ENCODE data around the gene TRIM24. TPM values are rescaled to one million over a fixed set of nuclear protein-coding genes. Genes with fewer than 3 reads are reported as not detected.

Gene TRIM24
- total RNA-seq, 6 donors from 2014 or later = 11.5 to 30.6 (median 23.7) TPM

DNA sequence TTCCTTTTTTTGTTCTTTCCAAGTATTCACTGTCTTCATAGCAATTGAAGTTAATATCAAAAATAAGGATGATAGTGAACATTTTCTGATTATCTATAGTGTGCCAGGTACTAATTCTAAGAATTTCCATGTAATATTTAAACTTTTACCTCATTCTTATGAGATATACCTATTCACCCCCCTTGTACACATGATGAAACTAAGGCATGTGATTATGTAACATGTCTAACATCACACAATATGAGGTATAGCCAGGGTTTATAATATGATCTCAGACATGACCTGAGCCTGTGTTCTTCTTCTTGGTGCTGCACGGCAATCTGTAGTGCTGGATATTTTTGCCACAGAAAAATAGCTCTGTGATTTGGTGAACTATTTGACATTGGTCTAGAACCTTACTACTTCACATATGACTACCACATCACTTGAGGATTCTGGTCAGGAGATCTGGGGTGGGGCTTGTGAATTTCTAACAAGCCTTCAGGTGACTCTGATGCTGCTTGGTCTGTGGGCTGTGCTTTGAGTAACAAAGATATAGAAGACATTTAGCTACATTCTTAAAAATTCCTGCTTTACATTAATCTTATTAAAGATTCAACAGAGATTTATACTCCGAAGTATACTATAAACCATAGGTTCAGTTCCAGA, 79.1 kb downstream of the TRIM24 start:
- Histone ChIP-seq H3K4me1 (peaks cover 0 to 4% (median 2%) of the 10 kb centered on the region in 4 donors), H3K9me3 (no peaks in the 10 kb centered on the region), H3K36me3 (peaks cover 0 to 27% (median 17%) of the 10 kb centered on the region in 4 donors), H3K4me3 (no peak overlapping the region), H3K27ac (no peak overlapping the region), H3K27me3 (no peaks in the 10 kb centered on the region)
- DNase-seq (no peak), ATAC-seq (ENCODE audit: low FRiP score in 2 of 2) (no peak)
- 95 to 96% methylated on average over 2 of the region's 2 CpGs for WGBS, 2 donors
- no peak for TF ChIP-seq POLR2A (IDR thresholded peaks at IDR 0.05)
- no peak for TF ChIP-seq POLR2AphosphoS5 (IDR thresholded peaks at IDR 0.05)
- TF ChIP-seq, protein P1, sequence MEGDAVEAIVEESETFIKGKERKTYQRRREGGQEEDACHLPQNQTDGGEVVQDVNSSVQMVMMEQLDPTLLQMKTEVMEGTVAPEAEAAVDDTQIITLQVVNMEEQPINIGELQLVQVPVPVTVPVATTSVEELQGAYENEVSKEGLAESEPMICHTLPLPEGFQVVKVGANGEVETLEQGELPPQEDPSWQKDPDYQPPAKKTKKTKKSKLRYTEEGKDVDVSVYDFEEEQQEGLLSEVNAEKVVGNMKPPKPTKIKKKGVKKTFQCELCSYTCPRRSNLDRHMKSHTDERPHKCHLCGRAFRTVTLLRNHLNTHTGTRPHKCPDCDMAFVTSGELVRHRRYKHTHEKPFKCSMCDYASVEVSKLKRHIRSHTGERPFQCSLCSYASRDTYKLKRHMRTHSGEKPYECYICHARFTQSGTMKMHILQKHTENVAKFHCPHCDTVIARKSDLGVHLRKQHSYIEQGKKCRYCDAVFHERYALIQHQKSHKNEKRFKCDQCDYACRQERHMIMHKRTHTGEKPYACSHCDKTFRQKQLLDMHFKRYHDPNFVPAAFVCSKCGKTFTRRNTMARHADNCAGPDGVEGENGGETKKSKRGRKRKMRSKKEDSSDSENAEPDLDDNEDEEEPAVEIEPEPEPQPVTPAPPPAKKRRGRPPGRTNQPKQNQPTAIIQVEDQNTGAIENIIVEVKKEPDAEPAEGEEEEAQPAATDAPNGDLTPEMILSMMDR (IDR thresholded peaks at IDR 0.05) = no peak
- TF ChIP-seq EP300 (IDR thresholded peaks at IDR 0.05) = no peak

DNA sequence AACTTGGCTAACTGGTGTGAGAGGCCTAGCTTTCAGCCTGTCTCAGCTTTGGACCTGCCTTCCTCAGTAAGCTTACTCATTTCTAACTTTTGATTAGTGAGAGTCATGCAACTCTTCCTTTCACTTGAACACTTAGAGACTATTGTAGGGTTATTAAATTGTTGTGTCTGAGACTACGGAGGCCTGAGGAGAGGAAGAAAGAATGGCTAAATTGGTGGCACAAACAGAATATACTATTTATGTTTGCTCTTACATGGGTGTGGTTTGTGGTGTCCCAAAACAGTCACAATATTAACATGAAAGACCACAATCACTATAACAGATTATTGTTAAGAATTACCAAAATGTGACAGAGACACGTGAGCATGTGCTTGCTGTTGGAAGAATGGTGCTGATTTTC, 82.1 kb downstream of the TRIM24 start:
- Histone ChIP-seq H3K4me1 (peaks cover 0 to 9% (median 2%) of the 10 kb centered on the region in 4 donors), H3K27me3 (no peaks in the 10 kb centered on the region), H3K27ac (no peak overlapping the region), H3K36me3 (peaks cover 0 to 25% (median 13%) of the 10 kb centered on the region in 4 donors), H3K4me3 (no peak overlapping the region), H3K9me3 (no peaks in the 10 kb centered on the region)
- no peak for DNase-seq
- TF ChIP-seq POLR2A (IDR thresholded peaks at IDR 0.05) = no peak
- no peak for TF ChIP-seq EP300 (IDR thresholded peaks at IDR 0.05)
- TF ChIP-seq, protein P1 (IDR thresholded peaks at IDR 0.05) = no peak
- no peak for TF ChIP-seq POLR2AphosphoS5 (IDR thresholded peaks at IDR 0.05)
- ATAC-seq (ENCODE audit: low FRiP score in 2 of 2) = no peak
- 80 to 83% methylated on average over 2 of the region's 2 CpGs for WGBS, 2 donors

- H3K36me3 ChIP-seq = peaks cover 0 to 22% (median 12%) of the 10 kb centered on the region in 4 donors
Observed at GRCh38 chr7:138543739-138544138, 83.7 kb downstream of the TRIM24 start.

GRCh38 chr7:138545123-138545522, 85.1 kb downstream of the TRIM24 start:
- WGBS, 2 donors = 78 to 83% methylated on average over 6 of the region's 6 CpGs
- H3K36me3 ChIP-seq = peaks cover 0 to 20% (median 6%) of the 10 kb centered on the region in 4 donors
- H3K4me3 ChIP-seq = no peak overlapping the region
- no peaks in the 10 kb centered on the region for H3K9me3 ChIP-seq
- H3K27ac ChIP-seq = no peak overlapping the region
- TF ChIP-seq EP300 (IDR thresholded peaks at IDR 0.05) (no peak), POLR2AphosphoS5 (IDR thresholded peaks at IDR 0.05) (no peak), POLR2A (IDR thresholded peaks at IDR 0.05) (no peak)
- TF ChIP-seq, protein P1 (IDR thresholded peaks at IDR 0.05) = no peak
- H3K27me3 ChIP-seq = no peaks in the 10 kb centered on the region
- ATAC-seq (ENCODE audit: low FRiP score in 2 of 2) (no peak), DNase-seq (no peak)
- peaks cover 0 to 5% (median 0%) of the 10 kb centered on the region in 4 donors for H3K4me1 ChIP-seq

More at GRCh38 chr7:138543739-138544138, 83.7 kb downstream of the TRIM24 start:
- H3K4me1 ChIP-seq = peaks cover 0 to 5% (median under 1%) of the 10 kb centered on the region in 4 donors
- no peaks in the 10 kb centered on the region for H3K9me3 ChIP-seq
- WGBS, 2 donors = 97 to 98% methylated on average over 2 of the region's 2 CpGs
- H3K27me3 ChIP-seq = no peaks in the 10 kb centered on the region
- no peak overlapping the region for H3K27ac ChIP-seq
- DNase-seq (no peak), ATAC-seq (ENCODE audit: low FRiP score in 2 of 2) (no peak)
- no peak overlapping the region for H3K4me3 ChIP-seq
- TF ChIP-seq, protein P1 (IDR thresholded peaks at IDR 0.05) = no peak
- TF ChIP-seq POLR2A (IDR thresholded peaks at IDR 0.05) (no peak), EP300 (IDR thresholded peaks at IDR 0.05) (no peak), POLR2AphosphoS5 (IDR thresholded peaks at IDR 0.05) (no peak)
